ENCODE results near the gene KIAA1958. TPM values are rescaled to one million over a fixed set of nuclear protein-coding genes. Genes with fewer than 3 reads are reported as not detected.

The KIAA1958 gene
- total RNA-seq, 4 donors from 2014 or later: 10.2 to 18.3 (median 10.6) TPM

GRCh38 chr9:112489039-112489546 is 2.5 kb downstream of the KIAA1958 start:
- no peak overlapping the region for H3K4me3 ChIP-seq
- no peaks in the 10 kb centered on the region for H3K9me3 ChIP-seq
- H3K4me1 ChIP-seq: peaks cover 14% of the 10 kb centered on the region
- no peak for DNase-seq (ENCODE audit: low spot score in 2 of 2)
- H3K27ac ChIP-seq: no peak overlapping the region
- WGBS: 68% methylated on average over 5 of the region's 5 CpGs
- TF ChIP-seq EP300 (IDR thresholded peaks at IDR 0.05) (no peak), CTCF (IDR thresholded peaks at IDR 0.05) (no peak), POLR2AphosphoS5 (IDR thresholded peaks at IDR 0.05) (no peak), POLR2A (IDR thresholded peaks at IDR 0.05) (no peak)
- H3K36me3 ChIP-seq: peaks cover 3% of the 10 kb centered on the region
- no peaks in the 10 kb centered on the region for H3K27me3 ChIP-seq

- WGBS: 78% methylated on average over 4 of the region's 4 CpGs
- no peak overlapping the region for H3K4me3 ChIP-seq
- TF ChIP-seq EP300 (IDR thresholded peaks at IDR 0.05) (no peak), POLR2A (IDR thresholded peaks at IDR 0.05) (no peak), CTCF (IDR thresholded peaks at IDR 0.05) (no peak), POLR2AphosphoS5 (IDR thresholded peaks at IDR 0.05) (no peak)
- no peak overlapping the region for H3K27ac ChIP-seq
- no peaks in the 10 kb centered on the region for H3K27me3 ChIP-seq
- H3K36me3 ChIP-seq: peaks cover 7% of the 10 kb centered on the region
- peaks cover 14% of the 10 kb centered on the region for H3K4me1 ChIP-seq
- H3K9me3 ChIP-seq: peaks cover 7% of the 10 kb centered on the region
- DNase-seq (ENCODE audit: low spot score in 2 of 2): no peak
Measured at GRCh38 chr9:112489876-112490666, 3.4 kb downstream of the KIAA1958 start.

GRCh38 chr9:112493393-112494137 is 6.9 kb downstream of the KIAA1958 start:
- H3K4me1 ChIP-seq: no peaks in the 10 kb centered on the region
- H3K36me3 ChIP-seq: peaks cover 7% of the 10 kb centered on the region
- no peak for DNase-seq (ENCODE audit: low spot score in 2 of 2)
- no peaks in the 10 kb centered on the region for H3K27me3 ChIP-seq
- no peak overlapping the region for H3K27ac ChIP-seq
- 83% methylated on average over 1 of the region's 1 CpG for WGBS
- TF ChIP-seq CTCF (IDR thresholded peaks at IDR 0.05) (no peak), EP300 (IDR thresholded peaks at IDR 0.05) (no peak), POLR2A (IDR thresholded peaks at IDR 0.05) (no peak), POLR2AphosphoS5 (IDR thresholded peaks at IDR 0.05) (no peak)
- peaks cover 7% of the 10 kb centered on the region for H3K9me3 ChIP-seq
- H3K4me3 ChIP-seq: no peak overlapping the region

- Histone ChIP-seq H3K27ac (no peak overlapping the region), H3K27me3 (no peaks in the 10 kb centered on the region), H3K36me3 (peaks cover 7% of the 10 kb centered on the region), H3K9me3 (peaks cover 7% of the 10 kb centered on the region), H3K4me1 (no peaks in the 10 kb centered on the region), H3K4me3 (no peak overlapping the region)
- 100% methylated on average over 1 of the region's 1 CpG for WGBS
- no peak for TF ChIP-seq EP300 (IDR thresholded peaks at IDR 0.05)
- no peak for TF ChIP-seq POLR2AphosphoS5 (IDR thresholded peaks at IDR 0.05)
- TF ChIP-seq CTCF (IDR thresholded peaks at IDR 0.05): no peak
- TF ChIP-seq POLR2A (IDR thresholded peaks at IDR 0.05): no peak
- DNase-seq (ENCODE audit: low spot score in 2 of 2): no peak
Measured at GRCh38 chr9:112494153-112494552, 7.5 kb downstream of the KIAA1958 start.

- TF ChIP-seq CTCF (IDR thresholded peaks at IDR 0.05) (no peak), POLR2A (IDR thresholded peaks at IDR 0.05) (no peak), EP300 (IDR thresholded peaks at IDR 0.05) (no peak), POLR2AphosphoS5 (IDR thresholded peaks at IDR 0.05) (no peak)
- Histone ChIP-seq H3K4me3 (no peak overlapping the region), H3K4me1 (no peaks in the 10 kb centered on the region), H3K27me3 (no peaks in the 10 kb centered on the region), H3K36me3 (peaks cover 7% of the 10 kb centered on the region), H3K9me3 (peaks cover 7% of the 10 kb centered on the region), H3K27ac (no peak overlapping the region)
- WGBS: 96% methylated on average over 4 of the region's 4 CpGs
- no peak for DNase-seq (ENCODE audit: low spot score in 2 of 2)
Measured at GRCh38 chr9:112495614-112496013, 9.0 kb downstream of the KIAA1958 start.

Data from suprapubic skin (tissue), 4 donors.